ENCODE results near the gene UPK1A. TPM values are rescaled to one million over a fixed set of nuclear protein-coding genes. Genes with fewer than 3 reads are reported as not detected.

The UPK1A gene
- total RNA-seq (2022; extraction: Qiagen RNA extraction; ENCODE audit: low read depth): 0.62 to 1.1 TPM (median 0.86 TPM) in 5 replicates

DNA sequence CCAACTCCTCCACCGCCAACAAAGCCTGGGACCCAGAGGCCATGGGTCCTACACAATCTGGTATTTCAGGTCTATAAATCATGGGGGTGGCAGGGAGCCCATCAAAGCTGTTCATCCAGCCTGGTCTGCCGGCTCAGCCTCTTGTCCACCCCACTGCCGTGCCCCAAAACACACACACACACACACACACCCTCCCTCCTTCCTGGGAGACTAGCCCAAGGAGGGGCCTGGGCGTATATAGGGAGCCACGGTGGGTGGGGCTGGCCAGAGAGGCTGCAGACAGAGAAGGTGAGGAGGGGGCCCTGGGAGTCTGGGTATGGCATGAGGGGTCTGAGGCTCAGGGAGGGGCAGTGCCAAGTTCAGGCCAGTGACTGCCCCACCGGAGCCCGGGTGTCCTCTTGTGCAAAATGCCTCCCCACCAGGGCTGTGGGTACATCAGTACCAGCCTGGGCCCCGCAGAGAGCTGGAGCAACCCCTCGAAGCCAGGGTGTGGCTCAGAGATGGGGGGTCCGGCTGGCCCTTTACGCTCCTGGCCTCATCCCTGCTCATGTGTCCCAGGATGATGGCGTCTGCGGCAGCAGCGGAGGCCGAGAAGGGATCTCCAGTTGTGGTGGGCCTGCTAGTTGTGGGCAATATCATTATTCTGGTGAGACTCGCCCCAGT lies at the start of gene UPK1A:
UPK1A (plus strand) TSS at position 267 of the 663 bp plus-strand sequence; CDS start at position 563, 296 bp downstream.

GRCh38 chr19:35628565-35629331 lies 37.6 kb upstream of the UPK1A start, which contains the start of gene RBM42:
TSS of gene RBM42 (plus strand) at chr19:35629036. CDS start at chr19:35629154, 118 bp downstream.

GRCh38 chr19:35641515-35642151 lies 24.7 kb upstream of the UPK1A start, which contains the start of gene ETV2:
TSS of gene ETV2 (plus strand) at chr19:35641745. CDS start at chr19:35642461, 716 bp downstream.

GRCh38 chr19:35648017-35648961 lies 18.0 kb upstream of the UPK1A start, which contains the start of gene COX6B1:
TSS of gene COX6B1 (plus strand) at chr19:35648323. CDS start at chr19:35651244, 2,921 bp downstream.

GRCh38 chr19:35704218-35704617 lies 37.9 kb downstream of the UPK1A start, which contains the start of gene ZBTB32:
TSS of gene ZBTB32 (plus strand) at chr19:35704558. CDS start at chr19:35714627, 10,069 bp downstream.

DNA sequence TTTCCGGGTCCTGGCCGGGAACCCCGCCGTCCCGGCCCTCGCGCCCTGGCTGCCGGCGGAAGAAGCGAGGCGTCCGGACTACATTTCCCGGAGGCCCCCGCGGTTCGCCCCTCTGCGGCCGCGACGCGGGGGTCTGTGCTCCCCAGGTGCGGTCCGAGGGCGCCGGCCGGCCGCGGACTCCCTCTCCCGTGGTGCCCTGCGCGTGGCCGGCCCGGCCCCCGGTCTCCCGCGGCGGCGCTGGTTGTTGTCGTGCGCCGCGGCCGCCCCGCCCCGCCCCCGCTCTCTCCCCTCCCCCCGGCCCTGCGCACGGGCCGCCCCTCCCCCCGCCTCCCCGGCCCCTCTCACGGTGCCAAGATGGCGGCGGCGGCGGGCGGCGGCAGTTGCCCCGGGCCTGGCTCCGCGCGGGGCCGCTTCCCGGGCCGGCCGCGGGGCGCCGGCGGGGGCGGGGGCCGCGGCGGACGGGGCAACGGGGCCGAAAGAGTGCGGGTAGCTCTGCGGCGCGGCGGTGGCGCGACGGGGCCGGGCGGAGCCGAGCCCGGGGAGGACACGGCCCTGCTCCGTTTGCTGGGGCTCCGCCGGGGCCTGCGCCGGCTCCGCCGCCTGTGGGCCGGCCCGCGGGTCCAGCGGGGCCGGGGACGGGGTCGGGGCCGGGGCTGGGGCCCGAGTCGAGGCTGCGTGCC lies 51.5 kb downstream of the UPK1A start, which contains the start of gene KMT2B:
KMT2B (plus strand) TSS at position 339 of the 680 bp plus-strand sequence; CDS start at position 355, 16 bp downstream.

Other genes with a start within 250 kb of the UPK1A start
- gene FFAR2, start 218.3 kb upstream of the UPK1A start, total RNA-seq (2022; extraction: Qiagen RNA extraction; ENCODE audit: low read depth): 0.06 TPM in 1 of 5 replicates, not detected in the others
- gene KRTDAP, start 176.1 kb upstream of the UPK1A start, total RNA-seq (2022; extraction: Qiagen RNA extraction; ENCODE audit: low read depth): not detected in 5 replicates
- gene DMKN, start 152.9 kb upstream of the UPK1A start, total RNA-seq (2022; extraction: Qiagen RNA extraction; ENCODE audit: low read depth): 30.7 to 39.2 TPM (median 32.3 TPM) in 5 replicates
- gene SBSN, start 138.2 kb upstream of the UPK1A start, total RNA-seq (2022; extraction: Qiagen RNA extraction; ENCODE audit: low read depth): 3.3 to 4.8 TPM (median 3.7 TPM) in 5 replicates
- not detected in 5 replicates for gene GAPDHS, start 133.1 kb upstream of the UPK1A start, total RNA-seq (2022; extraction: Qiagen RNA extraction; ENCODE audit: low read depth)
- 333 to 446 TPM (median 432 TPM) in 5 replicates for gene TMEM147, start 120.9 kb upstream of the UPK1A start, total RNA-seq (2022; extraction: Qiagen RNA extraction; ENCODE audit: low read depth)
- gene ATP4A, start 102.9 kb upstream of the UPK1A start, total RNA-seq (2022; extraction: Qiagen RNA extraction; ENCODE audit: low read depth): 0.01 TPM in 1 of 5 replicates, not detected in the others
- gene PMIS2, start 80.3 kb upstream of the UPK1A start, total RNA-seq (2022; extraction: Qiagen RNA extraction; ENCODE audit: low read depth): not detected in 5 replicates
- 12.9 to 17.2 TPM (median 14.8 TPM) in 5 replicates for gene HAUS5, start 53.8 kb upstream of the UPK1A start, total RNA-seq (2022; extraction: Qiagen RNA extraction; ENCODE audit: low read depth)
- 143 to 210 TPM (median 201 TPM) in 5 replicates for gene RBM42, start 37.5 kb upstream of the UPK1A start, total RNA-seq (2022; extraction: Qiagen RNA extraction; ENCODE audit: low read depth)
- gene ETV2, start 24.8 kb upstream of the UPK1A start, total RNA-seq (2022; extraction: Qiagen RNA extraction; ENCODE audit: low read depth): 1.5 to 2.6 TPM (median 2.4 TPM) in 5 replicates
- gene COX6B1, start 18.2 kb upstream of the UPK1A start, total RNA-seq (2022; extraction: Qiagen RNA extraction; ENCODE audit: low read depth): 1,280 to 1,484 TPM (median 1,422 TPM) in 5 replicates
- gene ZBTB32, start 38.0 kb downstream of the UPK1A start, total RNA-seq (2022; extraction: Qiagen RNA extraction; ENCODE audit: low read depth): not detected in 5 replicates
- gene KMT2B, start 51.5 kb downstream of the UPK1A start, total RNA-seq (2022; extraction: Qiagen RNA extraction; ENCODE audit: low read depth): 51.4 to 66.0 TPM (median 58.9 TPM) in 5 replicates
- gene IGFLR1, start 75.9 kb downstream of the UPK1A start, total RNA-seq (2022; extraction: Qiagen RNA extraction; ENCODE audit: low read depth): 9.3 to 12.6 TPM (median 11.0 TPM) in 5 replicates
- gene U2AF1L4, start 78.9 kb downstream of the UPK1A start, total RNA-seq (2022; extraction: Qiagen RNA extraction; ENCODE audit: low read depth): 26.6 to 28.4 TPM (median 27.0 TPM) in 5 replicates
- 278 to 327 TPM (median 289 TPM) in 5 replicates for gene PSENEN, start 79.1 kb downstream of the UPK1A start, total RNA-seq (2022; extraction: Qiagen RNA extraction; ENCODE audit: low read depth)
- gene LIN37, start 82.1 kb downstream of the UPK1A start, total RNA-seq (2022; extraction: Qiagen RNA extraction; ENCODE audit: low read depth): 17.4 to 27.7 TPM (median 23.3 TPM) in 5 replicates
- gene HSPB6, start 90.5 kb downstream of the UPK1A start, total RNA-seq (2022; extraction: Qiagen RNA extraction; ENCODE audit: low read depth): 0.26 to 0.50 TPM (median 0.38 TPM) in 5 replicates
- gene PROSER3, start 91.7 kb downstream of the UPK1A start, total RNA-seq (2022; extraction: Qiagen RNA extraction; ENCODE audit: low read depth): 23.9 to 34.7 TPM (median 27.4 TPM) in 5 replicates
- 3.5 to 8.1 TPM (median 5.6 TPM) in 5 replicates for gene ARHGAP33, start 109.0 kb downstream of the UPK1A start, total RNA-seq (2022; extraction: Qiagen RNA extraction; ENCODE audit: low read depth)
- 0.17 to 0.50 TPM (median 0.25 TPM) in 5 replicates for gene PRODH2, start 146.3 kb downstream of the UPK1A start, total RNA-seq (2022; extraction: Qiagen RNA extraction; ENCODE audit: low read depth)
- 0.41 to 0.83 TPM (median 0.49 TPM) in 5 replicates for gene NPHS1, start 186.0 kb downstream of the UPK1A start, total RNA-seq (2022; extraction: Qiagen RNA extraction; ENCODE audit: low read depth)
- 0.47 to 0.65 TPM (median 0.51 TPM) in 5 replicates for gene KIRREL2, start 190.4 kb downstream of the UPK1A start, total RNA-seq (2022; extraction: Qiagen RNA extraction; ENCODE audit: low read depth)
- gene APLP1, start 202.1 kb downstream of the UPK1A start, total RNA-seq (2022; extraction: Qiagen RNA extraction; ENCODE audit: low read depth): 66.5 to 99.5 TPM (median 89.7 TPM) in 5 replicates
- gene NFKBID, start 234.0 kb downstream of the UPK1A start, total RNA-seq (2022; extraction: Qiagen RNA extraction; ENCODE audit: low read depth): 6.9 to 9.4 TPM (median 8.2 TPM) in 5 replicates
- gene HCST, start 236.0 kb downstream of the UPK1A start, total RNA-seq (2022; extraction: Qiagen RNA extraction; ENCODE audit: low read depth): 0.40 to 0.81 TPM (median 0.57 TPM) in 4 of 5 replicates, not detected in the other
- not detected in 5 replicates for gene TYROBP, start 241.8 kb downstream of the UPK1A start, total RNA-seq (2022; extraction: Qiagen RNA extraction; ENCODE audit: low read depth)

Measured in A549 treated with CpdA at 1 μM for 4 hours (cell line).